Right atrium auricular region (tissue), 2 donors: ENCODE data around the gene CACTIN. TPM values are rescaled to one million over a fixed set of nuclear protein-coding genes. Genes with fewer than 3 reads are reported as not detected.
"Not testable (repeated sequence)": the region's sequence is repeated elsewhere in the genome, so short reads cannot be mapped to it uniquely, and the experiment has no call there.

Source experiments
- DNase-seq: peaks from one replicate; pipeline ENCODE4 v3.0.0-alpha.2; 2019; ENCODE audit warnings: low spot score
- H3K27ac ChIP-seq, 2 donors: fragments of 200-600 bp; sonication (generic); 1 replicate in 1 of 2; 2 replicates in 1 of 2; pipeline ENCODE4 v1.5.1; 2016 to 2019
- H3K27me3 ChIP-seq, 2 donors: fragments of 200-600 bp; sonication (generic); one replicate each; pipeline versions ENCODE4 v1.5.1 to v1.6.0; 2017 to 2019
- H3K36me3 ChIP-seq: fragments of 200-600 bp; sonication (generic); one replicate; pipeline ENCODE4 v1.5.1; 2016
- H3K4me1 ChIP-seq, 2 donors: fragments of 200-600 bp; sonication (generic); one replicate each; pipeline versions ENCODE4 v1.5.1 to v1.6.0; 2017 to 2019
- H3K4me3 ChIP-seq, 2 donors: fragments of 200-600 bp; sonication (generic); 1 replicate in 1 of 2; 2 replicates in 1 of 2; pipeline ENCODE4 v1.5.1; 2017 to 2019; ENCODE audit warnings: mild to moderate bottlenecking in 1 of 2, moderate library complexity in 1 of 2
- H3K9me3 ChIP-seq, 2 donors: fragments of 200-600 bp; sonication (generic); one replicate each; pipeline ENCODE4 v1.5.1; 2019
- CTCF ChIP-seq, 2 donors: fragments of 200-600 bp; sonication (generic); IDR thresholded peaks; one replicate each; pipeline ENCODE4 v1.5.1; 2019; ENCODE audit warnings: antibody characterized with exemption in 2 of 2
- total RNA-seq, 2 donors: library from RNA; depleted of rRNA; stranded (reverse); fragments of >200 nt; gene quantifications; one replicate each; pipeline ENCODE4 v1.1.0, GENCODE V29; 2016

CACTIN gene
- total RNA-seq, 2 donors from 2014 or later = 11.2 to 22.8 TPM

GRCh38 chr19:3634496-3635045 is 8.0 kb upstream of the CACTIN start:
- peaks cover 58% of the 10 kb centered on the region for H3K36me3 ChIP-seq

GRCh38 chr19:3633559-3633988 is 7.0 kb upstream of the CACTIN start:
- H3K36me3 ChIP-seq = peaks cover 48% of the 10 kb centered on the region
- no peaks in the 10 kb centered on the region for H3K4me1 ChIP-seq
- no peak for TF ChIP-seq CTCF (IDR thresholded peaks at IDR 0.05)
- H3K4me3 ChIP-seq = no peak overlapping the region
- H3K27me3 ChIP-seq = no peaks in the 10 kb centered on the region
- H3K27ac ChIP-seq = no peak overlapping the region
- DNase-seq = no peak
- no peaks in the 10 kb centered on the region for H3K9me3 ChIP-seq

More at GRCh38 chr19:3634496-3635045, 8.0 kb upstream of the CACTIN start:
- Histone ChIP-seq H3K27ac (no peak overlapping the region), H3K27me3 (no peaks in the 10 kb centered on the region), H3K9me3 (no peaks in the 10 kb centered on the region), H3K4me3 (no peak overlapping the region), H3K4me1 (no peaks in the 10 kb centered on the region)
- no peak for DNase-seq
- no peak for TF ChIP-seq CTCF (IDR thresholded peaks at IDR 0.05)

- no peak for TF ChIP-seq CTCF (IDR thresholded peaks at IDR 0.05)
- H3K4me3 ChIP-seq = no peak overlapping the region
- H3K27me3 ChIP-seq = no peaks in the 10 kb centered on the region
- no peaks in the 10 kb centered on the region for H3K9me3 ChIP-seq
- peaks cover 42% of the 10 kb centered on the region for H3K36me3 ChIP-seq
- H3K27ac ChIP-seq = no peak overlapping the region
- no peaks in the 10 kb centered on the region for H3K4me1 ChIP-seq
- DNase-seq = no peak
Observed at GRCh38 chr19:3632739-3633558, 6.4 kb upstream of the CACTIN start.

GRCh38 chr19:3632098-3632497 is 5.5 kb upstream of the CACTIN start:
- Histone ChIP-seq H3K9me3 (no peaks in the 10 kb centered on the region), H3K4me3 (no peak overlapping the region), H3K27ac (no peak overlapping the region), H3K4me1 (peaks cover 0 to 4% of the 10 kb centered on the region in 2 donors), H3K36me3 (peaks cover 33% of the 10 kb centered on the region), H3K27me3 (no peaks in the 10 kb centered on the region)
- no peak for TF ChIP-seq CTCF (IDR thresholded peaks at IDR 0.05)
- no peak for DNase-seq

- Histone ChIP-seq H3K4me1 (peaks cover 0 to 6% of the 10 kb centered on the region in 2 donors), H3K9me3 (no peaks in the 10 kb centered on the region), H3K27me3 (no peaks in the 10 kb centered on the region), H3K27ac (no peak overlapping the region), H3K4me3 (no peak overlapping the region), H3K36me3 (peaks cover 26% of the 10 kb centered on the region)
- no peak for TF ChIP-seq CTCF (IDR thresholded peaks at IDR 0.05)
- DNase-seq = no peak
Observed at GRCh38 chr19:3631053-3631861, 4.7 kb upstream of the CACTIN start.

- not testable (repeated sequence) for H3K27ac ChIP-seq, DNase-seq, H3K27me3 ChIP-seq, H3K9me3 ChIP-seq, H3K4me3 ChIP-seq
- peaks cover 0 to 30% of the 10 kb centered on the region in 2 donors for H3K4me1 ChIP-seq
- peaks cover 26% of the 10 kb centered on the region for H3K36me3 ChIP-seq
Observed at GRCh38 chr19:3628766-3629165, 2.2 kb upstream of the CACTIN start.
